H9 (cell line): ENCODE measurements around the gene CETN1. TPM values are rescaled to one million over a fixed set of nuclear protein-coding genes. Genes with fewer than 3 reads are reported as not detected.

ENCODE experiments used
- DNase-seq: peaks from one replicate; pipeline ENCODE4 v3.0.0-alpha.2; 2017
- H2AFZ ChIP-seq: one replicate; pipeline ENCODE4 v1.6.1; 2013; ENCODE audit warnings: mild to moderate bottlenecking, low read length, control low read depth, moderate library complexity
- H2AK5ac ChIP-seq: 2 replicates; pipeline ENCODE4 v1.6.1; 2013; ENCODE audit warnings: low read length, control low read depth, mixed read lengths; ENCODE audit not compliant: insufficient read length
- H2BK120ac ChIP-seq: one replicate; pipeline ENCODE4 v1.6.1; 2013; ENCODE audit warnings: low read depth, mild to moderate bottlenecking, low read length, control low read depth, inconsistent platforms; ENCODE audit not compliant: poor library complexity, severe bottlenecking
- H2BK12ac ChIP-seq: 2 replicates; pipeline ENCODE4 v1.6.1; 2013; ENCODE audit warnings: low read length, control low read depth, mixed read lengths, low read depth; ENCODE audit not compliant: insufficient read length
- H2BK15ac ChIP-seq: 2 replicates; pipeline ENCODE4 v1.6.1; 2013; ENCODE audit warnings: low read depth, low read length, control low read depth
- H2BK20ac ChIP-seq: one replicate; pipeline ENCODE4 v1.6.1; 2013; ENCODE audit warnings: low read depth, mild to moderate bottlenecking, low read length, control low read depth, inconsistent platforms; ENCODE audit not compliant: poor library complexity, severe bottlenecking
- H2BK5ac ChIP-seq: 2 replicates; pipeline ENCODE4 v1.6.1; 2013; ENCODE audit warnings: low read length, control low read depth, mixed read lengths; ENCODE audit not compliant: insufficient read length
- H3K14ac ChIP-seq: 2 replicates; pipeline ENCODE4 v1.6.1; 2013; ENCODE audit warnings: low read length, control low read depth; ENCODE audit not compliant: insufficient read depth
- H3K18ac ChIP-seq: 2 replicates; pipeline ENCODE4 v1.6.1; 2013; ENCODE audit warnings: low read depth, mild to moderate bottlenecking, mixed read lengths, low read length, control low read depth; ENCODE audit not compliant: insufficient read length
- H3K23ac ChIP-seq: 2 replicates; pipeline ENCODE4 v1.6.1; 2013; ENCODE audit warnings: low read length, control low read depth, mixed read lengths, low read depth; ENCODE audit not compliant: insufficient read length
- H3K23me2 ChIP-seq: 2 replicates; pipeline ENCODE4 v1.6.1; 2013; ENCODE audit warnings: low read depth, mild to moderate bottlenecking, mixed read lengths, low read length, control low read depth; ENCODE audit not compliant: insufficient read length, poor library complexity, severe bottlenecking
- H3K27ac ChIP-seq: 2 replicates; pipeline ENCODE4 v1.5.1; 2013; ENCODE audit warnings: low read length, control low read depth, mixed read lengths, low read depth; ENCODE audit not compliant: insufficient read length
- H3K27me3 ChIP-seq: 2 replicates; pipeline ENCODE4 v1.6.1; 2013; ENCODE audit warnings: low read length, control low read depth, inconsistent platforms; ENCODE audit not compliant: insufficient read depth
- H3K4ac ChIP-seq: 2 replicates; pipeline ENCODE4 v1.6.1; 2013; ENCODE audit warnings: low read depth, mild to moderate bottlenecking, control low read depth, inconsistent platforms, low read length, moderate library complexity
- H3K4me1 ChIP-seq: 2 replicates; pipeline ENCODE4 v1.6.1; 2013; ENCODE audit warnings: low read length, control low read depth, inconsistent platforms; ENCODE audit not compliant: insufficient read depth
- H3K4me2 ChIP-seq: 2 replicates; pipeline ENCODE4 v1.6.1; 2013; ENCODE audit warnings: low read length, control low read depth, mixed read lengths; ENCODE audit not compliant: insufficient read length, insufficient read depth
- H3K56ac ChIP-seq: 2 replicates; pipeline ENCODE4 v1.6.1; 2013; ENCODE audit warnings: low read depth, mild to moderate bottlenecking, mixed read lengths, low read length, control low read depth; ENCODE audit not compliant: insufficient read length
- H3K79me1 ChIP-seq: 2 replicates; pipeline ENCODE4 v1.6.1; 2013; ENCODE audit warnings: low read depth, mild to moderate bottlenecking, moderate library complexity, low read length, control low read depth, inconsistent platforms; ENCODE audit not compliant: insufficient read depth, poor library complexity, severe bottlenecking
- H3K79me2 ChIP-seq: 2 replicates; pipeline ENCODE4 v1.6.1; 2013; ENCODE audit warnings: low read length, control low read depth, inconsistent platforms; ENCODE audit not compliant: insufficient read depth
- H3K9ac ChIP-seq: 2 replicates; pipeline ENCODE4 v1.6.1; 2013; ENCODE audit warnings: low read length, control low read depth, mixed read lengths; ENCODE audit not compliant: insufficient read length; ENCODE audit errors: extremely low read depth
- H3K9me3 ChIP-seq: one replicate; pipeline ENCODE4 v1.6.1; 2013; ENCODE audit warnings: low read depth, low read length, inconsistent platforms; ENCODE audit not compliant: control insufficient read depth
- H3T11ph ChIP-seq: one replicate; pipeline ENCODE4 v1.6.1; 2013; ENCODE audit warnings: mild to moderate bottlenecking, low read length, control low read depth, inconsistent platforms
- H4K20me1 ChIP-seq: one replicate; pipeline ENCODE4 v1.6.1; 2013; ENCODE audit not compliant: control insufficient read depth, insufficient read length, insufficient read depth
- H4K5ac ChIP-seq: 2 replicates; pipeline ENCODE4 v1.6.1; 2013; ENCODE audit warnings: low read depth, mild to moderate bottlenecking, mixed read lengths, low read length, control low read depth; ENCODE audit not compliant: insufficient read length
- H4K8ac ChIP-seq: replicated peaks from 2 replicates; pipeline ENCODE4 v1.6.1; 2013; ENCODE audit warnings: low read length, control low read depth, mixed read lengths, low read depth; ENCODE audit not compliant: insufficient read length
- H4K91ac ChIP-seq: 2 replicates; pipeline ENCODE4 v1.6.1; 2013; ENCODE audit warnings: low read depth, mild to moderate bottlenecking, moderate library complexity, mixed read lengths, low read length, control low read depth; ENCODE audit not compliant: insufficient read length
- H3K27ac Mint-ChIP-seq, 3 experiments: 2 replicates in 2 of 3; 3 replicates in 1 of 3; pipeline ENCODE4 v1.8.0; 2020 to 2021; ENCODE audit warnings: mixed read lengths in 3 of 3, mild to moderate bottlenecking in 1 of 3, moderate library complexity in 1 of 3
- H3K27me3 Mint-ChIP-seq: 2 replicates; pipeline ENCODE4 v1.8.0; 2021; ENCODE audit warnings: low read depth, mild to moderate bottlenecking, moderate library complexity, mixed read lengths
- H3K36me3 Mint-ChIP-seq, 3 experiments: 2 replicates in 2 of 3; 3 replicates in 1 of 3; pipeline ENCODE4 v1.8.0; 2020 to 2021; ENCODE audit warnings: low read depth in 3 of 3, mixed read lengths in 3 of 3; ENCODE audit not compliant: insufficient read depth in 1 of 3
- H3K4me1 Mint-ChIP-seq, 2 experiments: 2 replicates each; pipeline ENCODE4 v1.8.0; 2020; ENCODE audit warnings: mixed read lengths in 2 of 2
- H3K4me3 Mint-ChIP-seq, 2 experiments: 2 replicates in 1 of 2; 3 replicates in 1 of 2; pipeline ENCODE4 v1.8.0; 2020 to 2021; ENCODE audit warnings: mild to moderate bottlenecking in 2 of 2, mixed read lengths in 2 of 2, moderate library complexity in 1 of 2
- H3K9me3 Mint-ChIP-seq, 2 experiments: 2 replicates in 1 of 2; 3 replicates in 1 of 2; pipeline ENCODE4 v1.8.0; 2020; ENCODE audit warnings: mild to moderate bottlenecking in 2 of 2, mixed read lengths in 2 of 2, moderate library complexity in 1 of 2
- CTCF ChIP-seq: fragments of 200-600 bp; sonication (generic); conservative IDR thresholded peaks from 3 replicates; pipeline ENCODE4 v1.8.0; 2021; ENCODE audit warnings: antibody characterized with exemption, mild to moderate bottlenecking
- WGBS: extraction: QIAGEN DNeasy Blood & Tissue Kit; methylation state at CpG from one replicate; pipeline ENCODE4 v1.1.7; 2013; ENCODE audit warnings: missing lambda C conversion rate, low lambda C conversion rate, mixed read lengths; ENCODE audit not compliant: insufficient read length; ENCODE audit errors: extremely low coverage; 5-methylcytosine and 5-hydroxymethylcytosine counted together
- total RNA-seq: library from RNA; stranded (reverse); gene quantifications from 2 replicates; pipeline ENCODE4 v1.2.1, GENCODE V29; 2021

CETN1 gene
- total RNA-seq, 1 experiment from 2014 or later = not detected

GRCh38 chr18:623761-624620, 43.8 kb downstream of the CETN1 start:
- no peak overlapping the region for H2BK5ac ChIP-seq
- H3T11ph ChIP-seq = no peak overlapping the region
- H2AFZ ChIP-seq = no peak overlapping the region
- no peaks in the 10 kb centered on the region for H3K9me3 Mint-ChIP-seq
- H3K4ac ChIP-seq = no peak overlapping the region
- no peak overlapping the region for H3K4me2 ChIP-seq
- H4K5ac ChIP-seq = no peak overlapping the region
- no peaks in the 10 kb centered on the region for H3K79me2 ChIP-seq
- H2BK15ac ChIP-seq = no peak overlapping the region
- H3K23me2 ChIP-seq = no peaks in the 10 kb centered on the region
- no peak overlapping the region for H4K8ac ChIP-seq
- no peak overlapping the region for H2BK120ac ChIP-seq
- H3K27ac ChIP-seq = no peak overlapping the region
- H3K4me1 ChIP-seq = no peaks in the 10 kb centered on the region
- peaks cover 6 to 8% of the 10 kb centered on the region in 2 experiments for H3K4me1 Mint-ChIP-seq
- peaks cover 9% of the 10 kb centered on the region for H3K27me3 Mint-ChIP-seq
- no peak overlapping the region for H3K23ac ChIP-seq
- peak; percentile 85 for TF ChIP-seq CTCF
- no peak overlapping the region for H2AK5ac ChIP-seq
- WGBS = no CpG with 5 or more reads among the region's 11 CpGs
- no peak overlapping the region for H3K56ac ChIP-seq
- H4K91ac ChIP-seq = no peak overlapping the region
- H3K36me3 Mint-ChIP-seq = no peaks in the 10 kb centered on the region
- no peak overlapping the region for H2BK12ac ChIP-seq
- H4K20me1 ChIP-seq = no peaks in the 10 kb centered on the region
- no peak overlapping the region for H3K27ac Mint-ChIP-seq
- H3K27me3 ChIP-seq = no peaks in the 10 kb centered on the region
- peak; percentile 81 for DNase-seq
- no peak overlapping the region for H3K9ac ChIP-seq
- H2BK20ac ChIP-seq = no peak overlapping the region
- H3K4me3 Mint-ChIP-seq = no peak overlapping the region
- no peaks in the 10 kb centered on the region for H3K79me1 ChIP-seq
- no peaks in the 10 kb centered on the region for H3K9me3 ChIP-seq
- no peak overlapping the region for H3K14ac ChIP-seq
- no peak overlapping the region for H3K18ac ChIP-seq
